ENCODE data around the gene ITPK1. TPM values are rescaled to one million over a fixed set of nuclear protein-coding genes. Genes with fewer than 3 reads are reported as not detected.

ITPK1 gene
- polyA plus RNA-seq, 2 of the 4 experiments (the other 2 are of a cell fraction): 46.2 to 47.0 TPM

GRCh38 chr14:93065272-93065730 lies 50.4 kb downstream of the ITPK1 start:
- Histone ChIP-seq H3K9me3 (no peaks in the 10 kb centered on the region), H3K27ac (no peak overlapping the region), H3K4me2 (no peak overlapping the region), H3K4me3 (no peak overlapping the region), H3K4me1 (peaks cover 7% of the 10 kb centered on the region)
- no peak for FAIRE-seq
- ATAC-seq: no peak
- TF ChIP-seq GATA3 (IDR thresholded peaks at IDR 0.05; ENCODE audit: borderline replicate concordance) (no peak), KDM1A (IDR thresholded peaks at IDR 0.05; ENCODE audit: low read depth) (no peak), ZNF302 (CRISPR knock-in tag; IDR thresholded peaks at IDR 0.05) (no peak)
- ChIA-PET POLR2A (no interaction called here), CTCF (interaction anchor here (0.9 to 2.1 kb wide), 4 partner anchors 31 to 99 kb away, joined by 4 to 7 read pairs (median 4); no protein-coding TSS in a partner anchor)
- 88% methylated on average over 2 of the region's 2 CpGs for WGBS (ENCODE audit: missing lambda C conversion rate)
- DNase-seq (ENCODE audit: low read depth in 1 of 2, low spot score in 1 of 2): no peak

GRCh38 chr14:93064411-93065271 lies 51.1 kb downstream of the ITPK1 start:
- TF ChIP-seq POLR2AphosphoS2 (conservative IDR thresholded peaks at IDR 0.05; ENCODE audit: low read length) (no peak), HEYL (CRISPR knock-in tag; IDR thresholded peaks at IDR 0.05) (no peak), HMGXB4 (CRISPR knock-in tag; IDR thresholded peaks at IDR 0.05; ENCODE audit: borderline replicate concordance) (no peak), USF2 (IDR thresholded peaks at IDR 0.05) (no peak), SMC3 (IDR thresholded peaks at IDR 0.05) (no peak), BHLHE40 (IDR thresholded peaks at IDR 0.05; ENCODE audit: low read depth, low read length) (no peak), PBX3 (IDR thresholded peaks at IDR 0.05) (no peak), NR3C1 (IDR thresholded peaks at IDR 0.05) (no peak), ZSCAN20 (CRISPR knock-in tag; IDR thresholded peaks at IDR 0.05) (no peak), KDM1A (IDR thresholded peaks at IDR 0.05; ENCODE audit: low read depth) (no peak), HES2 (IDR thresholded peaks at IDR 0.05) (no peak), CBX8 (IDR thresholded peaks at IDR 0.05) (no peak), JUNB (IDR thresholded peaks at IDR 0.05) (no peak), HOXA7 (CRISPR knock-in tag; IDR thresholded peaks at IDR 0.05) (no peak), CEBPB (IDR thresholded peaks at IDR 0.05) (no peak), SREBF2 (IDR thresholded peaks at IDR 0.05) (no peak)
- Histone ChIP-seq H3K4me1 (peaks cover 14% of the 10 kb centered on the region), H3K4me3 (no peak overlapping the region), H3K9me3 (no peaks in the 10 kb centered on the region), H3K4me2 (no peak overlapping the region), H3K27ac (no peak overlapping the region)
- WGBS (ENCODE audit: missing lambda C conversion rate): 93% methylated on average over 10 of the region's 10 CpGs
- ATAC-seq: no peak
- POLR2A ChIA-PET: no interaction called here
- no peak for DNase-seq (ENCODE audit: low read depth in 1 of 2, low spot score in 1 of 2)
- FAIRE-seq: no peak
- CTCF ChIA-PET: interaction anchor here (0.9 to 2.1 kb wide), 5 partner anchors 28 to 99 kb away, joined by 3 to 7 read pairs (median 4); no protein-coding TSS in a partner anchor

GRCh38 chr14:93063393-93063792 lies 52.3 kb downstream of the ITPK1 start:
- TF ChIP-seq CBX8 (IDR thresholded peaks at IDR 0.05) (no peak), KDM5A (IDR thresholded peaks at IDR 0.05) (no peak), PHF8 (IDR thresholded peaks at IDR 0.05; ENCODE audit: borderline replicate concordance, low read depth) (no peak), USF2 (IDR thresholded peaks at IDR 0.05) (no peak), ZNF302 (CRISPR knock-in tag; IDR thresholded peaks at IDR 0.05) (no peak), SMC3 (IDR thresholded peaks at IDR 0.05) (no peak), CBX2 (IDR thresholded peaks at IDR 0.05; ENCODE audit: borderline replicate concordance, low read depth) (no peak), NR3C1 (IDR thresholded peaks at IDR 0.05) (no peak), NPAS2 (CRISPR knock-in tag; IDR thresholded peaks at IDR 0.05; ENCODE audit: borderline replicate concordance) (no peak), BHLHE40 (IDR thresholded peaks at IDR 0.05; ENCODE audit: low read depth, low read length) (no peak), GATA3 (IDR thresholded peaks at IDR 0.05; ENCODE audit: borderline replicate concordance) (no peak), POLR2AphosphoS2 (conservative IDR thresholded peaks at IDR 0.05; ENCODE audit: low read length) (no peak)
- Histone ChIP-seq H3K27ac (no peak overlapping the region), H3K4me2 (no peak overlapping the region), H3K9me3 (no peaks in the 10 kb centered on the region), H3K4me3 (no peak overlapping the region), H3K4me1 (peaks cover 20% of the 10 kb centered on the region)
- ATAC-seq (no peak), FAIRE-seq (no peak), DNase-seq (ENCODE audit: low read depth in 1 of 2, low spot score in 1 of 2) (no peak)
- WGBS (ENCODE audit: missing lambda C conversion rate): 88% methylated on average over 3 of the region's 5 CpGs
- ChIA-PET CTCF (interaction anchor here (1.3 kb wide), 1 partner anchor 50 kb away, joined by 4 read pairs; no protein-coding TSS in a partner anchor), POLR2A (no interaction called here)
